Measurements from ENCODE around the gene BAIAP2.
A peak's percentile ranks its signal among the peaks of the same experiment; 100 is the strongest.
"Not testable (repeated sequence)": the region's sequence is repeated elsewhere in the genome, so short reads cannot be mapped to it uniquely, and the experiment has no call there.

BAIAP2 gene

GRCh38 chr17:81146208-81146607 lies 111.3 kb downstream of the BAIAP2 start:
- not testable (repeated sequence) for DNase-seq

GRCh38 chr17:81147701-81148100 lies 112.8 kb downstream of the BAIAP2 start:
- DNase-seq: no peak

GRCh38 chr17:81148571-81148970 lies 113.6 kb downstream of the BAIAP2 start:
- no peak for DNase-seq

- no peak for DNase-seq
These were observed 114.1 kb downstream of the BAIAP2 start for GRCh38 chr17:81148986-81149533.

- no peak for DNase-seq
These were observed 115.6 kb downstream of the BAIAP2 start for GRCh38 chr17:81150377-81151077.

GRCh38 chr17:81151278-81151677 lies 116.3 kb downstream of the BAIAP2 start:
- no peak for DNase-seq

GRCh38 chr17:81152288-81152828 lies 117.4 kb downstream of the BAIAP2 start:
- DNase-seq: no peak

- DNase-seq: peak; percentile 46
These were observed 118.4 kb downstream of the BAIAP2 start for GRCh38 chr17:81153340-81153803.

GRCh38 chr17:81154016-81154415 lies 119.1 kb downstream of the BAIAP2 start:
- DNase-seq: not testable (repeated sequence)

- no peak for DNase-seq
These were observed 120.0 kb downstream of the BAIAP2 start for GRCh38 chr17:81154961-81155360.

GRCh38 chr17:81156866-81157805 lies 122.2 kb downstream of the BAIAP2 start:
- DNase-seq: no peak

GRCh38 chr17:81157848-81158687 lies 123.1 kb downstream of the BAIAP2 start:
- no peak for DNase-seq

GRCh38 chr17:81158688-81159590 lies 124.0 kb downstream of the BAIAP2 start:
- DNase-seq: no peak

GRCh38 chr17:81159611-81160265 lies 124.8 kb downstream of the BAIAP2 start:
- DNase-seq: no peak

GRCh38 chr17:81160306-81160705 lies 125.4 kb downstream of the BAIAP2 start:
- DNase-seq: peak; percentile 3

- no peak for DNase-seq
These were observed 125.9 kb downstream of the BAIAP2 start for GRCh38 chr17:81160747-81161453.

- DNase-seq: no peak
These were observed 126.6 kb downstream of the BAIAP2 start for GRCh38 chr17:81161536-81161935.

- no peak for DNase-seq
These were observed 127.0 kb downstream of the BAIAP2 start for GRCh38 chr17:81161972-81162371.

GRCh38 chr17:81162491-81162890 lies 127.5 kb downstream of the BAIAP2 start:
- DNase-seq: no peak
